ENCODE data around the gene CEBPA.

CEBPA gene

GRCh38 chr19:33343301-33343700, 41.0 kb upstream of the CEBPA start:
- H3K27ac ChIP-seq (ENCODE audit: low read depth, low read length): no peak overlapping the region
- H3K36me3 ChIP-seq (ENCODE audit: control insufficient read depth in 5 of 5, insufficient read depth in 5 of 5, low read length in 5 of 5): no peaks in the 10 kb centered on the region
- H3K27me3 ChIP-seq (ENCODE audit: control insufficient read depth in 5 of 5, insufficient read depth in 4 of 5, low read length in 5 of 5): no peaks in the 10 kb centered on the region
- H3K4me3 ChIP-seq (ENCODE audit: low read depth in 1 of 5, low read length in 5 of 5): no peak overlapping the region
- no peaks in the 10 kb centered on the region for H3K9me3 ChIP-seq (ENCODE audit: control insufficient read depth in 5 of 5, low read length in 5 of 5)
- H3K9ac ChIP-seq (ENCODE audit: low read length in 5 of 5): no peak overlapping the region
- peaks cover 5 to 18% (median 14%) of the 10 kb centered on the region in 5 donors for H3K4me1 ChIP-seq (ENCODE audit: control insufficient read depth in 5 of 5, insufficient read depth in 5 of 5, low read length in 5 of 5)

GRCh38 chr19:33340991-33341390, 38.7 kb upstream of the CEBPA start:
- Histone ChIP-seq H3K27me3 (ENCODE audit: control insufficient read depth in 5 of 5, insufficient read depth in 4 of 5, low read length in 5 of 5) (no peaks in the 10 kb centered on the region), H3K36me3 (ENCODE audit: control insufficient read depth in 5 of 5, insufficient read depth in 5 of 5, low read length in 5 of 5) (no peaks in the 10 kb centered on the region), H3K4me3 (ENCODE audit: low read depth in 1 of 5, low read length in 5 of 5) (no peak overlapping the region), H3K9ac (ENCODE audit: low read length in 5 of 5) (no peak overlapping the region), H3K4me1 (ENCODE audit: control insufficient read depth in 5 of 5, insufficient read depth in 5 of 5, low read length in 5 of 5) (peaks cover 5 to 18% (median 14%) of the 10 kb centered on the region in 5 donors), H3K27ac (ENCODE audit: low read depth, low read length) (no peak overlapping the region), H3K9me3 (ENCODE audit: control insufficient read depth in 5 of 5, low read length in 5 of 5) (no peaks in the 10 kb centered on the region)

GRCh38 chr19:33339016-33339984, 37.0 kb upstream of the CEBPA start:
- no peak overlapping the region for H3K9ac ChIP-seq (ENCODE audit: low read length in 5 of 5)
- peaks cover 4 to 8% (median 7%) of the 10 kb centered on the region in 5 donors for H3K4me1 ChIP-seq (ENCODE audit: control insufficient read depth in 5 of 5, insufficient read depth in 5 of 5, low read length in 5 of 5)
- no peaks in the 10 kb centered on the region for H3K36me3 ChIP-seq (ENCODE audit: control insufficient read depth in 5 of 5, insufficient read depth in 5 of 5, low read length in 5 of 5)
- no peaks in the 10 kb centered on the region for H3K9me3 ChIP-seq (ENCODE audit: control insufficient read depth in 5 of 5, low read length in 5 of 5)
- H3K27me3 ChIP-seq (ENCODE audit: control insufficient read depth in 5 of 5, insufficient read depth in 4 of 5, low read length in 5 of 5): no peaks in the 10 kb centered on the region
- H3K27ac ChIP-seq (ENCODE audit: low read depth, low read length): no peak overlapping the region
- H3K4me3 ChIP-seq (ENCODE audit: low read depth in 1 of 5, low read length in 5 of 5): no peak overlapping the region

- no peaks in the 10 kb centered on the region for H3K36me3 ChIP-seq (ENCODE audit: control insufficient read depth in 5 of 5, insufficient read depth in 5 of 5, low read length in 5 of 5)
These were observed 33.1 kb upstream of the CEBPA start for GRCh38 chr19:33335446-33335845.

GRCh38 chr19:33334271-33334670, 31.9 kb upstream of the CEBPA start:
- H3K27ac ChIP-seq (ENCODE audit: low read depth, low read length): no peak overlapping the region
- H3K4me1 ChIP-seq (ENCODE audit: control insufficient read depth in 5 of 5, insufficient read depth in 5 of 5, low read length in 5 of 5): peaks cover 0 to 25% (median 10%) of the 10 kb centered on the region in 5 donors
- H3K4me3 ChIP-seq (ENCODE audit: low read depth in 1 of 5, low read length in 5 of 5): no peak overlapping the region
- no peaks in the 10 kb centered on the region for H3K9me3 ChIP-seq (ENCODE audit: control insufficient read depth in 5 of 5, low read length in 5 of 5)
- no peaks in the 10 kb centered on the region for H3K27me3 ChIP-seq (ENCODE audit: control insufficient read depth in 5 of 5, insufficient read depth in 4 of 5, low read length in 5 of 5)
- H3K9ac ChIP-seq (ENCODE audit: low read length in 5 of 5): no peak overlapping the region
- H3K36me3 ChIP-seq (ENCODE audit: control insufficient read depth in 5 of 5, insufficient read depth in 5 of 5, low read length in 5 of 5): no peaks in the 10 kb centered on the region

More at GRCh38 chr19:33335446-33335845, 33.1 kb upstream of the CEBPA start:
- Histone ChIP-seq H3K9me3 (ENCODE audit: control insufficient read depth in 5 of 5, low read length in 5 of 5) (no peaks in the 10 kb centered on the region), H3K27me3 (ENCODE audit: control insufficient read depth in 5 of 5, insufficient read depth in 4 of 5, low read length in 5 of 5) (no peaks in the 10 kb centered on the region), H3K9ac (ENCODE audit: low read length in 5 of 5) (no peak overlapping the region), H3K4me3 (ENCODE audit: low read depth in 1 of 5, low read length in 5 of 5) (no peak overlapping the region), H3K27ac (ENCODE audit: low read depth, low read length) (no peak overlapping the region), H3K4me1 (ENCODE audit: control insufficient read depth in 5 of 5, insufficient read depth in 5 of 5, low read length in 5 of 5) (peaks cover 0 to 15% (median 1%) of the 10 kb centered on the region in 5 donors)

GRCh38 chr19:33333642-33334041, 31.3 kb upstream of the CEBPA start:
- Histone ChIP-seq H3K4me3 (ENCODE audit: low read depth in 1 of 5, low read length in 5 of 5) (no peak overlapping the region), H3K9me3 (ENCODE audit: control insufficient read depth in 5 of 5, low read length in 5 of 5) (no peaks in the 10 kb centered on the region), H3K9ac (ENCODE audit: low read length in 5 of 5) (no peak overlapping the region), H3K4me1 (ENCODE audit: control insufficient read depth in 5 of 5, insufficient read depth in 5 of 5, low read length in 5 of 5) (peaks cover 0 to 28% (median 10%) of the 10 kb centered on the region in 5 donors), H3K27ac (ENCODE audit: low read depth, low read length) (no peak overlapping the region), H3K27me3 (ENCODE audit: control insufficient read depth in 5 of 5, insufficient read depth in 4 of 5, low read length in 5 of 5) (no peaks in the 10 kb centered on the region), H3K36me3 (ENCODE audit: control insufficient read depth in 5 of 5, insufficient read depth in 5 of 5, low read length in 5 of 5) (no peaks in the 10 kb centered on the region)

GRCh38 chr19:33333151-33333550, 30.8 kb upstream of the CEBPA start:
- Histone ChIP-seq H3K27me3 (ENCODE audit: control insufficient read depth in 5 of 5, insufficient read depth in 4 of 5, low read length in 5 of 5) (no peaks in the 10 kb centered on the region), H3K27ac (ENCODE audit: low read depth, low read length) (no peak overlapping the region), H3K36me3 (ENCODE audit: control insufficient read depth in 5 of 5, insufficient read depth in 5 of 5, low read length in 5 of 5) (no peaks in the 10 kb centered on the region), H3K9me3 (ENCODE audit: control insufficient read depth in 5 of 5, low read length in 5 of 5) (no peaks in the 10 kb centered on the region), H3K9ac (ENCODE audit: low read length in 5 of 5) (no peak overlapping the region), H3K4me1 (ENCODE audit: control insufficient read depth in 5 of 5, insufficient read depth in 5 of 5, low read length in 5 of 5) (peaks cover 0 to 28% (median 10%) of the 10 kb centered on the region in 5 donors), H3K4me3 (ENCODE audit: low read depth in 1 of 5, low read length in 5 of 5) (no peak overlapping the region)

GRCh38 chr19:33332248-33332647, 29.9 kb upstream of the CEBPA start:
- H3K9ac ChIP-seq (ENCODE audit: low read length in 5 of 5): no peak overlapping the region
- no peak overlapping the region for H3K27ac ChIP-seq (ENCODE audit: low read depth, low read length)
- H3K27me3 ChIP-seq (ENCODE audit: control insufficient read depth in 5 of 5, insufficient read depth in 4 of 5, low read length in 5 of 5): no peaks in the 10 kb centered on the region
- no peaks in the 10 kb centered on the region for H3K9me3 ChIP-seq (ENCODE audit: control insufficient read depth in 5 of 5, low read length in 5 of 5)
- H3K4me3 ChIP-seq (ENCODE audit: low read depth in 1 of 5, low read length in 5 of 5): no peak overlapping the region
- H3K4me1 ChIP-seq (ENCODE audit: control insufficient read depth in 5 of 5, insufficient read depth in 5 of 5, low read length in 5 of 5): peaks cover 0 to 28% (median 10%) of the 10 kb centered on the region in 5 donors
- no peaks in the 10 kb centered on the region for H3K36me3 ChIP-seq (ENCODE audit: control insufficient read depth in 5 of 5, insufficient read depth in 5 of 5, low read length in 5 of 5)

GRCh38 chr19:33329736-33330135, 27.4 kb upstream of the CEBPA start:
- no peaks in the 10 kb centered on the region for H3K36me3 ChIP-seq (ENCODE audit: control insufficient read depth in 5 of 5, insufficient read depth in 5 of 5, low read length in 5 of 5)
- peaks cover 0 to 34% (median 13%) of the 10 kb centered on the region in 5 donors for H3K4me1 ChIP-seq (ENCODE audit: control insufficient read depth in 5 of 5, insufficient read depth in 5 of 5, low read length in 5 of 5)
- H3K27me3 ChIP-seq (ENCODE audit: control insufficient read depth in 5 of 5, insufficient read depth in 4 of 5, low read length in 5 of 5): no peaks in the 10 kb centered on the region
- no peak overlapping the region for H3K27ac ChIP-seq (ENCODE audit: low read depth, low read length)
- no peak overlapping the region for H3K4me3 ChIP-seq (ENCODE audit: low read depth in 1 of 5, low read length in 5 of 5)
- H3K9ac ChIP-seq (ENCODE audit: low read length in 5 of 5): peak overlapping the region in 1 of 5 donors; percentile 8
- peaks cover 0 to 7% (median 5%) of the 10 kb centered on the region in 5 donors for H3K9me3 ChIP-seq (ENCODE audit: control insufficient read depth in 5 of 5, low read length in 5 of 5)

- Histone ChIP-seq H3K27ac (ENCODE audit: low read depth, low read length) (no peak overlapping the region), H3K4me1 (ENCODE audit: control insufficient read depth in 5 of 5, insufficient read depth in 5 of 5, low read length in 5 of 5) (peaks cover 0 to 34% (median 13%) of the 10 kb centered on the region in 5 donors), H3K9me3 (ENCODE audit: control insufficient read depth in 5 of 5, low read length in 5 of 5) (peaks cover 0 to 7% (median 5%) of the 10 kb centered on the region in 5 donors), H3K27me3 (ENCODE audit: control insufficient read depth in 5 of 5, insufficient read depth in 4 of 5, low read length in 5 of 5) (no peaks in the 10 kb centered on the region), H3K36me3 (ENCODE audit: control insufficient read depth in 5 of 5, insufficient read depth in 5 of 5, low read length in 5 of 5) (no peaks in the 10 kb centered on the region), H3K9ac (ENCODE audit: low read length in 5 of 5) (no peak overlapping the region), H3K4me3 (ENCODE audit: low read depth in 1 of 5, low read length in 5 of 5) (no peak overlapping the region)
These were observed 26.7 kb upstream of the CEBPA start for GRCh38 chr19:33329060-33329459.
